ENCODE results near the gene SLC25A20. TPM values are rescaled to one million over a fixed set of nuclear protein-coding genes. Genes with fewer than 3 reads are reported as not detected.

SLC25A20 gene
- total and polyA plus RNA-seq, 2 of the 4 experiments (the other 2 are of a cell fraction) = 23.8 to 27.1 TPM

DNA sequence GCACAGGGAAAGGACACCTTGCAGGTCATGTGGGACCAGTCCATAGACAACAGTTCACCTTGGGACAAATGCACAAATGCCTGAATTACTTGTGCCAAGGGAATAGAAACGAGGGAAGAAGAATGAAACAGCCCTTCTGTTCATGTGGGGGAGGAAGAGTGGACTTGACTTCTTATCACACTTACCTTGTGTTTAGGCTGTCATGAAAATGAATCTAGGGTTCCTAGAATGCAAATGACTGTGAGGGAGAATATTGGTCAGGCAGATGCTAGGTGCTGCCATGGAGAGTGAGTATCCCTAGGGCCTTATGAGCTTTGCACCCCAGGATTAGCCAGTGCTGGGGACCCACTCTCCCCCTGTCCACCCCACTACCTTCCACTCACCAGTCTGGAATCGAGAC is 40.0 kb downstream of the SLC25A20 start:
- Histone ChIP-seq H2AFZ (replicated peaks; ENCODE audit: low read length, poor library complexity) (no peak overlapping the region), H3K56ac (ENCODE audit: extremely low read depth, insufficient read depth, low read length) (no peak overlapping the region), H4K91ac (ENCODE audit: insufficient read depth, low read depth, low read length) (no peak overlapping the region), H3K27me3 (ENCODE audit: control insufficient read depth, insufficient read depth, low read length) (no peaks in the 10 kb centered on the region), H3K4me2 (ENCODE audit: low read depth, low read length) (no peak overlapping the region), H3K23ac (ENCODE audit: low read depth, low read length) (no peak overlapping the region), H3K9ac (ENCODE audit: low read depth, low read length) (no peak overlapping the region), H3K18ac (ENCODE audit: low read depth, low read length) (no peak overlapping the region), H2AK9ac (replicated peaks; ENCODE audit: low read depth, low read length, poor library complexity) (no peak overlapping the region), H3K27ac (ENCODE audit: insufficient read depth, low read length) (no peak overlapping the region), H3K14ac (replicated peaks; ENCODE audit: low read depth, low read length) (no peak overlapping the region), H3K4me3 (ENCODE audit: insufficient read depth, low read depth, low read length) (no peak overlapping the region), H3K4me1 (ENCODE audit: control insufficient read depth, insufficient read depth, low read length) (0 out of 2 replicates have a peak, but pooled peaks cover 3% of the 10 kb centered on the region), H4K20me1 (ENCODE audit: insufficient read depth, low read length) (no peaks in the 10 kb centered on the region), H2BK5ac (ENCODE audit: low read depth, low read length, poor library complexity, severe bottlenecking) (no peak overlapping the region), H3K9me3 (ENCODE audit: control insufficient read depth, insufficient read depth, low read length) (no peaks in the 10 kb centered on the region), H4K5ac (ENCODE audit: low read depth, low read length) (no peak overlapping the region), H2BK120ac (ENCODE audit: low read depth, low read length) (no peak overlapping the region), H2BK20ac (ENCODE audit: low read depth, low read length) (no peak overlapping the region), H4K8ac (ENCODE audit: low read depth in 2 of 2, low read length in 2 of 2) (no peak overlapping the region), H3K4ac (ENCODE audit: low read depth, low read length) (no peak overlapping the region), H2BK15ac (ENCODE audit: low read depth, low read length) (no peak overlapping the region), H3K36me3 (ENCODE audit: control insufficient read depth, insufficient read depth, low read length) (peaks cover 16% of the 10 kb centered on the region), H2AK5ac (ENCODE audit: low read depth, low read length) (no peak overlapping the region), H3K79me1 (ENCODE audit: low read depth in 1 of 2, low read length in 2 of 2) (peaks cover 0 to 6% of the 10 kb centered on the region in 2 experiments; a peak in 1 of 4 replicates), H3K9me1 (ENCODE audit: insufficient read depth, low read length) (peaks cover 7% of the 10 kb centered on the region)
- in situ Hi-C loops (cut with MboI; ENCODE audit: low sequenced_read_pairs) = no loop called here
- dilution Hi-C loops (cut with HindIII; ENCODE audit: low sequenced_read_pairs, unreplicated experiment) = no loop called here
- TF ChIP-seq, protein P1, sequence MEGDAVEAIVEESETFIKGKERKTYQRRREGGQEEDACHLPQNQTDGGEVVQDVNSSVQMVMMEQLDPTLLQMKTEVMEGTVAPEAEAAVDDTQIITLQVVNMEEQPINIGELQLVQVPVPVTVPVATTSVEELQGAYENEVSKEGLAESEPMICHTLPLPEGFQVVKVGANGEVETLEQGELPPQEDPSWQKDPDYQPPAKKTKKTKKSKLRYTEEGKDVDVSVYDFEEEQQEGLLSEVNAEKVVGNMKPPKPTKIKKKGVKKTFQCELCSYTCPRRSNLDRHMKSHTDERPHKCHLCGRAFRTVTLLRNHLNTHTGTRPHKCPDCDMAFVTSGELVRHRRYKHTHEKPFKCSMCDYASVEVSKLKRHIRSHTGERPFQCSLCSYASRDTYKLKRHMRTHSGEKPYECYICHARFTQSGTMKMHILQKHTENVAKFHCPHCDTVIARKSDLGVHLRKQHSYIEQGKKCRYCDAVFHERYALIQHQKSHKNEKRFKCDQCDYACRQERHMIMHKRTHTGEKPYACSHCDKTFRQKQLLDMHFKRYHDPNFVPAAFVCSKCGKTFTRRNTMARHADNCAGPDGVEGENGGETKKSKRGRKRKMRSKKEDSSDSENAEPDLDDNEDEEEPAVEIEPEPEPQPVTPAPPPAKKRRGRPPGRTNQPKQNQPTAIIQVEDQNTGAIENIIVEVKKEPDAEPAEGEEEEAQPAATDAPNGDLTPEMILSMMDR (conservative IDR thresholded peaks at IDR 0.05; ENCODE audit: low read depth, low read length) = no peak
- TF ChIP-seq POLR2A (IDR thresholded peaks at IDR 0.05; ENCODE audit: low read depth, low read length) = no peak
- no peak for TF ChIP-seq CEBPB (IDR thresholded peaks at IDR 0.05; ENCODE audit: low read depth, low read length)
- TF ChIP-seq FOS (IDR thresholded peaks at IDR 0.05; ENCODE audit: low read depth, low read length) = no peak
- no peak for TF ChIP-seq RAD21 (IDR thresholded peaks at IDR 0.05; ENCODE audit: low read length)
- TF ChIP-seq, protein P2, sequence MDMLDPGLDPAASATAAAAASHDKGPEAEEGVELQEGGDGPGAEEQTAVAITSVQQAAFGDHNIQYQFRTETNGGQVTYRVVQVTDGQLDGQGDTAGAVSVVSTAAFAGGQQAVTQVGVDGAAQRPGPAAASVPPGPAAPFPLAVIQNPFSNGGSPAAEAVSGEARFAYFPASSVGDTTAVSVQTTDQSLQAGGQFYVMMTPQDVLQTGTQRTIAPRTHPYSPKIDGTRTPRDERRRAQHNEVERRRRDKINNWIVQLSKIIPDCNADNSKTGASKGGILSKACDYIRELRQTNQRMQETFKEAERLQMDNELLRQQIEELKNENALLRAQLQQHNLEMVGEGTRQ (IDR thresholded peaks at IDR 0.05; ENCODE audit: low read depth, low read length) = no peak
- TF ChIP-seq, protein P3, sequence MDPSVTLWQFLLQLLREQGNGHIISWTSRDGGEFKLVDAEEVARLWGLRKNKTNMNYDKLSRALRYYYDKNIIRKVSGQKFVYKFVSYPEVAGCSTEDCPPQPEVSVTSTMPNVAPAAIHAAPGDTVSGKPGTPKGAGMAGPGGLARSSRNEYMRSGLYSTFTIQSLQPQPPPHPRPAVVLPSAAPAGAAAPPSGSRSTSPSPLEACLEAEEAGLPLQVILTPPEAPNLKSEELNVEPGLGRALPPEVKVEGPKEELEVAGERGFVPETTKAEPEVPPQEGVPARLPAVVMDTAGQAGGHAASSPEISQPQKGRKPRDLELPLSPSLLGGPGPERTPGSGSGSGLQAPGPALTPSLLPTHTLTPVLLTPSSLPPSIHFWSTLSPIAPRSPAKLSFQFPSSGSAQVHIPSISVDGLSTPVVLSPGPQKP (IDR thresholded peaks at IDR 0.05; ENCODE audit: borderline replicate concordance, low read depth, low read length) = no peak
- TF ChIP-seq SMC3 (IDR thresholded peaks at IDR 0.05; ENCODE audit: low read depth, low read length) = no peak
- no peak for TF ChIP-seq RFX5 (IDR thresholded peaks at IDR 0.05; ENCODE audit: low read depth, low read length)
- no peak for TF ChIP-seq MXI1 (IDR thresholded peaks at IDR 0.05; ENCODE audit: borderline replicate concordance, low read depth, low read length)
- TF ChIP-seq MAZ (IDR thresholded peaks at IDR 0.05; ENCODE audit: borderline replicate concordance, low read depth, low read length) = no peak
- no peak for TF ChIP-seq NFE2L2 (IDR thresholded peaks at IDR 0.05; ENCODE audit: low read depth, low read length)
- TF ChIP-seq MAFK (IDR thresholded peaks at IDR 0.05; ENCODE audit: low read depth, low read length) = no peak
- no peak for TF ChIP-seq RCOR1 (IDR thresholded peaks at IDR 0.05; ENCODE audit: insufficient replicate concordance, low read length)
- no CpG with 5 or more reads among the region's 2 CpGs for WGBS, 2 experiments (ENCODE audit: extremely low coverage in 2 of 2, insufficient read length in 1 of 2)
- intact Hi-C loops (cut with micrococcal nuclease) = no loop called here
- no TSS peak for BruUV-seq (replicated peaks)
- POLR2A ChIA-PET (ENCODE audit: unreplicated experiment) = no interaction called here
- DNase-seq = no peak
- CTCF ChIA-PET = no interaction called here
- ATAC-seq (ENCODE audit: low read depth) = no peak
